HG02840 (cell line): ENCODE measurements around the gene SMAD6.

Experiments used
- ATAC-seq: cut with Tn5 transposase; IDR thresholded peaks from one replicate; pipeline ENCODE4 v1.9.1; 2021; ENCODE audit warnings: mild to moderate bottlenecking, moderate library complexity, moderate number of reproducible peaks; ENCODE audit not compliant: unreplicated experiment, low FRiP score

SMAD6 gene

GRCh38 chr15:66718220-66718988, 16.4 kb downstream of the SMAD6 start:
- ATAC-seq = no peak

GRCh38 chr15:66719471-66719870, 17.4 kb downstream of the SMAD6 start:
- no peak for ATAC-seq

GRCh38 chr15:66720206-66721010, 18.4 kb downstream of the SMAD6 start:
- ATAC-seq = no peak

- ATAC-seq = no peak
These were observed 19.0 kb downstream of the SMAD6 start for GRCh38 chr15:66721020-66721419.

GRCh38 chr15:66721501-66721937, 19.5 kb downstream of the SMAD6 start:
- ATAC-seq = no peak

- no peak for ATAC-seq
These were observed 19.9 kb downstream of the SMAD6 start for GRCh38 chr15:66721954-66722353.

- no peak for ATAC-seq
These were observed 20.9 kb downstream of the SMAD6 start for GRCh38 chr15:66722757-66723540.

- ATAC-seq = no peak
These were observed 22.0 kb downstream of the SMAD6 start for GRCh38 chr15:66723826-66724731.

GRCh38 chr15:66724732-66725463, 22.9 kb downstream of the SMAD6 start:
- ATAC-seq = no peak

- no peak for ATAC-seq
These were observed 23.4 kb downstream of the SMAD6 start for GRCh38 chr15:66725464-66725785.

GRCh38 chr15:66726386-66726785, 24.4 kb downstream of the SMAD6 start:
- ATAC-seq = no peak

GRCh38 chr15:66729331-66729951, 27.4 kb downstream of the SMAD6 start:
- no peak for ATAC-seq

GRCh38 chr15:66730168-66731021, 28.4 kb downstream of the SMAD6 start:
- ATAC-seq = no peak

- no peak for ATAC-seq
These were observed 31.9 kb downstream of the SMAD6 start for GRCh38 chr15:66733976-66734375.

GRCh38 chr15:66734961-66735908, 33.2 kb downstream of the SMAD6 start:
- ATAC-seq = no peak

- no peak for ATAC-seq
These were observed 33.9 kb downstream of the SMAD6 start for GRCh38 chr15:66735909-66736305.
